ENCODE measurements around the gene NOX4. TPM values are rescaled to one million over a fixed set of nuclear protein-coding genes. Genes with fewer than 3 reads are reported as not detected.

The NOX4 gene
- total RNA-seq, 5 donors from 2014 or later (not counting 1 experiment from before 2014, with no cell fraction given) = not detected

- POLR2A ChIA-PET = no interaction called here
- Histone ChIP-seq H3K36me3 (ENCODE audit: control insufficient read depth in 2 of 2, extremely low read depth in 1 of 2, insufficient read depth in 1 of 2, low read length in 1 of 2) (no peaks in the 10 kb centered on the region), H3K27ac (ENCODE audit: low read length) (no peak overlapping the region), H3K4me1 (ENCODE audit: control insufficient read depth in 1 of 2, extremely low read depth in 1 of 2, insufficient read depth in 2 of 2, low read length in 2 of 2) (no peaks in the 10 kb centered on the region), H3K9me3 (no peaks in the 10 kb centered on the region), H3K27me3 (replicated peaks in 1 of 2; ENCODE audit: control insufficient read depth in 2 of 2, extremely low read depth in 1 of 2, insufficient read depth in 2 of 2, low read length in 1 of 2) (no peaks in the 10 kb centered on the region), H3K4me3 (ENCODE audit: control insufficient read depth in 1 of 2, extremely low read depth in 1 of 2, low read length in 1 of 2) (no peak overlapping the region)
- H3K9me3 Mint-ChIP-seq = peaks cover 0 to 3% (median 0%) of the 10 kb centered on the region in 3 donors
- no peak for ATAC-seq (replicated peaks in 1 of 4)
- H3K27me3 Mint-ChIP-seq = peaks cover 1 to 7% of the 10 kb centered on the region in 2 donors
- H3K36me3 Mint-ChIP-seq = no peaks in the 10 kb centered on the region
- DNase-seq = no peak
- no peak overlapping the region for H3K27ac Mint-ChIP-seq
- H3K4me1 Mint-ChIP-seq = no peaks in the 10 kb centered on the region
- CTCF ChIA-PET = no interaction called here
- H3K4me3 Mint-ChIP-seq = no peak overlapping the region
These were observed 6.3 kb downstream of the NOX4 start for GRCh38 chr11:89484896-89485295.

GRCh38 chr11:89477175-89477574 lies 14.0 kb downstream of the NOX4 start:
- Mint-ChIP-seq H3K27ac (no peak overlapping the region), H3K9me3 (no peaks in the 10 kb centered on the region), H3K4me1 (no peaks in the 10 kb centered on the region), H3K27me3 (no peaks in the 10 kb centered on the region), H3K36me3 (no peaks in the 10 kb centered on the region), H3K4me3 (no peak overlapping the region)
- DNase-seq (no peak), ATAC-seq (replicated peaks in 1 of 4) (no peak)
- no peaks in the 10 kb centered on the region for H3K36me3 ChIP-seq (ENCODE audit: control insufficient read depth in 2 of 2, extremely low read depth in 1 of 2, insufficient read depth in 1 of 2, low read length in 1 of 2)
- CTCF ChIA-PET = no interaction called here
- no peaks in the 10 kb centered on the region for H3K27me3 ChIP-seq (replicated peaks in 1 of 2; ENCODE audit: control insufficient read depth in 2 of 2, extremely low read depth in 1 of 2, insufficient read depth in 2 of 2, low read length in 1 of 2)
- H3K9me3 ChIP-seq = no peaks in the 10 kb centered on the region
- H3K4me3 ChIP-seq (ENCODE audit: control insufficient read depth in 1 of 2, extremely low read depth in 1 of 2, low read length in 1 of 2) = no peak overlapping the region
- H3K27ac ChIP-seq (ENCODE audit: low read length) = no peak overlapping the region
- POLR2A ChIA-PET = no interaction called here
- WGBS (ENCODE audit: insufficient coverage) = 66% methylated on average over 6 of the region's 6 CpGs
- H3K4me1 ChIP-seq (ENCODE audit: control insufficient read depth in 1 of 2, extremely low read depth in 1 of 2, insufficient read depth in 2 of 2, low read length in 2 of 2) = no peaks in the 10 kb centered on the region

DNA sequence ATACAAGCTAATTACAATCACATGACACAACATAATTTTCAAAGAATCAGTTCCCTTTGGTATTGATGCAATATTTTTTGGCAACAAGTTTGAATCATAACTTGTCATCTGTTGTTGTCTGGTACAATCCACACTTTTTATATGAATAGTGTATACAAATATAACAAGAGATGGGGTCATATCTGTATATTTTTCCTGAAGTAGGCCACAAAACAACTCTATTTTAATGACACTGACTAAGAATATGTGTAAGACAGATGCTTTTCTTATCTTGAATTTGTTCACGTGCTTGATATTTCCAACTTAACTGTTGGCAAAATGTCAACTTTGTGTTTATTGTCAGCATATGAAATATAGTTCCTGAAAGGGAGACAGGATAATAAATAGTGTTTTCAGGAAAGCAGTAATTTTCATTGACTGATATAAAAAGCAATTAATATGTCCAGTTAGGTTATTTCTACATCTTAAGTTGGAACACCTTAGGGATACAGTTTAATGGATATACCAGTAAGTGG lies 27.9 kb downstream of the NOX4 start:
- no peaks in the 10 kb centered on the region for H3K9me3 ChIP-seq
- DNase-seq = no peak
- no peaks in the 10 kb centered on the region for H3K36me3 ChIP-seq (ENCODE audit: control insufficient read depth in 2 of 2, extremely low read depth in 1 of 2, insufficient read depth in 1 of 2, low read length in 1 of 2)
- POLR2A ChIA-PET = no interaction called here
- peaks cover 7 to 11% (median 9%) of the 10 kb centered on the region in 3 donors for H3K9me3 Mint-ChIP-seq
- no CpG with 5 or more reads among the region's 1 CpG for WGBS (ENCODE audit: insufficient coverage)
- CTCF ChIA-PET = no interaction called here
- H3K4me3 ChIP-seq (ENCODE audit: control insufficient read depth in 1 of 2, extremely low read depth in 1 of 2, low read length in 1 of 2) = no peak overlapping the region
- H3K36me3 Mint-ChIP-seq = no peaks in the 10 kb centered on the region
- no peaks in the 10 kb centered on the region for H3K27me3 Mint-ChIP-seq
- no peak for ATAC-seq (replicated peaks in 1 of 4)
- no peaks in the 10 kb centered on the region for H3K27me3 ChIP-seq (replicated peaks in 1 of 2; ENCODE audit: control insufficient read depth in 2 of 2, extremely low read depth in 1 of 2, insufficient read depth in 2 of 2, low read length in 1 of 2)
- H3K27ac Mint-ChIP-seq = no peak overlapping the region
- no peaks in the 10 kb centered on the region for H3K4me1 ChIP-seq (ENCODE audit: control insufficient read depth in 1 of 2, extremely low read depth in 1 of 2, insufficient read depth in 2 of 2, low read length in 2 of 2)
- no peaks in the 10 kb centered on the region for H3K4me1 Mint-ChIP-seq
- no peak overlapping the region for H3K4me3 Mint-ChIP-seq
- H3K27ac ChIP-seq (ENCODE audit: low read length) = no peak overlapping the region

GRCh38 chr11:89458716-89459115 lies 32.5 kb downstream of the NOX4 start:
- no peak for ATAC-seq (replicated peaks in 1 of 4)
- WGBS (ENCODE audit: insufficient coverage) = no CpG with 5 or more reads among the region's 2 CpGs
- no peaks in the 10 kb centered on the region for H3K36me3 ChIP-seq (ENCODE audit: control insufficient read depth in 2 of 2, extremely low read depth in 1 of 2, insufficient read depth in 1 of 2, low read length in 1 of 2)
- no peaks in the 10 kb centered on the region for H3K27me3 Mint-ChIP-seq
- no peaks in the 10 kb centered on the region for H3K4me1 ChIP-seq (ENCODE audit: control insufficient read depth in 1 of 2, extremely low read depth in 1 of 2, insufficient read depth in 2 of 2, low read length in 2 of 2)
- H3K27me3 ChIP-seq (replicated peaks in 1 of 2; ENCODE audit: control insufficient read depth in 2 of 2, extremely low read depth in 1 of 2, insufficient read depth in 2 of 2, low read length in 1 of 2) = no peaks in the 10 kb centered on the region
- H3K4me1 Mint-ChIP-seq = no peaks in the 10 kb centered on the region
- no peak overlapping the region for H3K4me3 ChIP-seq (ENCODE audit: control insufficient read depth in 1 of 2, extremely low read depth in 1 of 2, low read length in 1 of 2)
- H3K27ac ChIP-seq (ENCODE audit: low read length) = no peak overlapping the region
- CTCF ChIA-PET = no interaction called here
- no peaks in the 10 kb centered on the region for H3K36me3 Mint-ChIP-seq
- no peak for DNase-seq
- POLR2A ChIA-PET = no interaction called here
- no peaks in the 10 kb centered on the region for H3K9me3 ChIP-seq
- H3K9me3 Mint-ChIP-seq = peaks cover 9 to 15% (median 12%) of the 10 kb centered on the region in 3 donors
- H3K27ac Mint-ChIP-seq = no peak overlapping the region
- no peak overlapping the region for H3K4me3 Mint-ChIP-seq

GRCh38 chr11:89457190-89457589 lies 34.0 kb downstream of the NOX4 start:
- Mint-ChIP-seq H3K9me3 (peaks cover 12 to 15% (median 13%) of the 10 kb centered on the region in 3 donors), H3K4me3 (no peak overlapping the region), H3K4me1 (no peaks in the 10 kb centered on the region), H3K36me3 (no peaks in the 10 kb centered on the region), H3K27ac (no peak overlapping the region), H3K27me3 (peaks cover 0 to 3% of the 10 kb centered on the region in 2 donors)
- WGBS (ENCODE audit: insufficient coverage) = 68% methylated on average over 3 of the region's 4 CpGs
- Histone ChIP-seq H3K9me3 (no peaks in the 10 kb centered on the region), H3K27ac (ENCODE audit: low read length) (no peak overlapping the region), H3K4me1 (ENCODE audit: control insufficient read depth in 1 of 2, extremely low read depth in 1 of 2, insufficient read depth in 2 of 2, low read length in 2 of 2) (no peaks in the 10 kb centered on the region), H3K27me3 (replicated peaks in 1 of 2; ENCODE audit: control insufficient read depth in 2 of 2, extremely low read depth in 1 of 2, insufficient read depth in 2 of 2, low read length in 1 of 2) (no peaks in the 10 kb centered on the region), H3K4me3 (ENCODE audit: control insufficient read depth in 1 of 2, extremely low read depth in 1 of 2, low read length in 1 of 2) (no peak overlapping the region), H3K36me3 (ENCODE audit: control insufficient read depth in 2 of 2, extremely low read depth in 1 of 2, insufficient read depth in 1 of 2, low read length in 1 of 2) (no peaks in the 10 kb centered on the region)
- ChIA-PET POLR2A (no interaction called here), CTCF (no interaction called here)
- DNase-seq = no peak
- ATAC-seq (replicated peaks in 1 of 4) = no peak

DNA sequence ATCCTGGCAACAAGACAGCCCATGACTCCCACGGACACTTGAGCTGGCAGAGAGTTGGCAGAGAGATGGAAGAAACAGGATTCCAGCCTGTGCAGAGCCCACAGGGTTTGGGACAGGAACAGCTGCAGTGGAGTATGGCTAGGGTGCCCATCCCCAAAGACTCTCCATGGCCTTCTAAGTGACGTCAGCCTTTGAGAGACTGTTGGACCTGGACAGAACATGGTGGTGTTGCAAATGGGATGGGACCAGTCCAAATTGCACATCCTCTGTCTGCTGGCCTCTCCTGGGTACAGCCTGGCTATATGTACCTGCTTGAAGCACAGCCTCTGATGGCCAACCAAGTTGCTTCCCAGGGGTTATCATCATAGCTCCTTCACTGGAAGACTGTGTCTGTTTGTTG lies 34.5 kb downstream of the NOX4 start:
- Histone ChIP-seq H3K36me3 (ENCODE audit: control insufficient read depth in 2 of 2, extremely low read depth in 1 of 2, insufficient read depth in 1 of 2, low read length in 1 of 2) (no peaks in the 10 kb centered on the region), H3K4me3 (ENCODE audit: control insufficient read depth in 1 of 2, extremely low read depth in 1 of 2, low read length in 1 of 2) (no peak overlapping the region), H3K27me3 (replicated peaks in 1 of 2; ENCODE audit: control insufficient read depth in 2 of 2, extremely low read depth in 1 of 2, insufficient read depth in 2 of 2, low read length in 1 of 2) (no peaks in the 10 kb centered on the region), H3K9me3 (no peaks in the 10 kb centered on the region), H3K4me1 (ENCODE audit: control insufficient read depth in 1 of 2, extremely low read depth in 1 of 2, insufficient read depth in 2 of 2, low read length in 2 of 2) (no peaks in the 10 kb centered on the region), H3K27ac (ENCODE audit: low read length) (no peak overlapping the region)
- ATAC-seq (replicated peaks in 1 of 4) = no peak
- no peak overlapping the region for H3K4me3 Mint-ChIP-seq
- CTCF ChIA-PET = no interaction called here
- peaks cover 12 to 15% (median 13%) of the 10 kb centered on the region in 3 donors for H3K9me3 Mint-ChIP-seq
- POLR2A ChIA-PET = no interaction called here
- H3K36me3 Mint-ChIP-seq = no peaks in the 10 kb centered on the region
- no peak for DNase-seq
- WGBS (ENCODE audit: insufficient coverage) = 88% methylated on average over 1 of the region's 2 CpGs
- peaks cover 0 to 3% of the 10 kb centered on the region in 2 donors for H3K27me3 Mint-ChIP-seq
- H3K4me1 Mint-ChIP-seq = no peaks in the 10 kb centered on the region
- H3K27ac Mint-ChIP-seq = no peak overlapping the region

DNA sequence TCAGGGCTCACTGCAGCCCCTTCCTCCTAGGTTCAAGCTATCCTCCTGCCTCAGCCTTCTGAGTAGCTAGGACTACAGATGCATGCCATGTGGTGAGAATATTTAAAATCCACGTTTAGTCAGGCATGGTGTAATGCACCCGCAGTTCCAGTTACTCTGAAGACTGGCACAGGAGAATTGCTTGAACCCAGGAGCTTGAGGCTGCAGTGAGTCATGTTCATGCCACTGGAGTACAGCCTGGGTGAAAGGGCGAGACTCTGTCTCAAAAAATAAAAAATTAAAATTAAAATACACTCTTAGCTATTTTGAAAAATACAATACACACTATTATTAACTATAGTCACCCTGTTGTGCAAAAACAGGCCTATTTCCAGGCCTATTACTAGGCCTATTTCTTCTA lies 38.4 kb downstream of the NOX4 start:
- ChIA-PET POLR2A (no interaction called here), CTCF (no interaction called here)
- Mint-ChIP-seq H3K9me3 (peaks cover 0 to 6% (median 0%) of the 10 kb centered on the region in 3 donors), H3K27ac (no peak overlapping the region), H3K4me1 (no peaks in the 10 kb centered on the region), H3K4me3 (no peak overlapping the region), H3K27me3 (peaks cover 0 to 3% of the 10 kb centered on the region in 2 donors), H3K36me3 (no peaks in the 10 kb centered on the region)
- Histone ChIP-seq H3K9me3 (no peaks in the 10 kb centered on the region), H3K27ac (ENCODE audit: low read length) (no peak overlapping the region), H3K36me3 (ENCODE audit: control insufficient read depth in 2 of 2, extremely low read depth in 1 of 2, insufficient read depth in 1 of 2, low read length in 1 of 2) (no peaks in the 10 kb centered on the region), H3K4me1 (ENCODE audit: control insufficient read depth in 1 of 2, extremely low read depth in 1 of 2, insufficient read depth in 2 of 2, low read length in 2 of 2) (no peaks in the 10 kb centered on the region), H3K4me3 (ENCODE audit: control insufficient read depth in 1 of 2, extremely low read depth in 1 of 2, low read length in 1 of 2) (no peak overlapping the region), H3K27me3 (replicated peaks in 1 of 2; ENCODE audit: control insufficient read depth in 2 of 2, extremely low read depth in 1 of 2, insufficient read depth in 2 of 2, low read length in 1 of 2) (no peaks in the 10 kb centered on the region)
- 53% methylated on average over 2 of the region's 3 CpGs for WGBS (ENCODE audit: insufficient coverage)
- DNase-seq = no peak
- no peak for ATAC-seq (replicated peaks in 1 of 4)
